Measurements from ENCODE around the gene ACTBL2. TPM values are rescaled to one million over a fixed set of nuclear protein-coding genes. Genes with fewer than 3 reads are reported as not detected.
A peak's percentile ranks its signal among the peaks of the same experiment; 100 is the strongest.
"Not testable (repeated sequence)": the region's sequence is repeated elsewhere in the genome, so short reads cannot be mapped to it uniquely, and the experiment has no call there.

Gene ACTBL2
- not detected for total RNA-seq

GRCh38 chr5:57482671-57483106 is at the start of gene ACTBL2:
Gene ACTBL2, minus strand, starts transcription at chr5:57482811. Its CDS starts 104 bp downstream, at chr5:57482707.
- H3K27me3 Mint-ChIP-seq: peaks cover 4% of the 10 kb centered on the region
- H3K4me1 Mint-ChIP-seq: no peaks in the 10 kb centered on the region
- CTCF ChIA-PET: interaction anchor here (0.6 to 1.6 kb wide), 3 partner anchors 13 to 224 kb away, joined by 3 to 5 read pairs (median 3); no protein-coding TSS in a partner anchor
- DNase-seq (no peak), ATAC-seq (no peak)
- no peaks in the 10 kb centered on the region for H3K9me3 Mint-ChIP-seq (ENCODE audit: low read depth)
- H3K4me3 Mint-ChIP-seq: no peak within 1 kb of the TSS
- no peaks in the 10 kb centered on the region for H3K36me3 Mint-ChIP-seq (ENCODE audit: low read depth)
- POLR2A ChIA-PET: no interaction called here
- intact Hi-C loops (cut with DNase I, micrococcal nuclease): no loop called here
- H3K27ac Mint-ChIP-seq: no peak within 1 kb of the TSS

- Mint-ChIP-seq H3K4me1 (peaks cover 5% of the 10 kb centered on the region), H3K27ac (no peak overlapping the region), H3K36me3 (ENCODE audit: low read depth) (no peaks in the 10 kb centered on the region), H3K4me3 (no peak overlapping the region), H3K27me3 (no peaks in the 10 kb centered on the region), H3K9me3 (ENCODE audit: low read depth) (no peaks in the 10 kb centered on the region)
- CTCF ChIA-PET: no interaction called here
- DNase-seq (no peak), ATAC-seq (no peak)
- POLR2A ChIA-PET: no interaction called here
- intact Hi-C loops (cut with DNase I, micrococcal nuclease): no loop called here
Observed at GRCh38 chr5:57531333-57531732, 48.7 kb upstream of the ACTBL2 start.

- Mint-ChIP-seq H3K9me3 (ENCODE audit: low read depth) (no peaks in the 10 kb centered on the region), H3K27me3 (no peaks in the 10 kb centered on the region), H3K27ac (no peak overlapping the region), H3K4me3 (no peak overlapping the region), H3K4me1 (peaks cover 5% of the 10 kb centered on the region), H3K36me3 (ENCODE audit: low read depth) (no peaks in the 10 kb centered on the region)
- intact Hi-C loops (cut with DNase I, micrococcal nuclease): no loop called here
- ATAC-seq (no peak), DNase-seq (no peak)
- POLR2A ChIA-PET: no interaction called here
- CTCF ChIA-PET: no interaction called here
Observed at GRCh38 chr5:57529864-57530263, 47.3 kb upstream of the ACTBL2 start.

- Mint-ChIP-seq H3K9me3 (ENCODE audit: low read depth) (no peaks in the 10 kb centered on the region), H3K36me3 (ENCODE audit: low read depth) (no peaks in the 10 kb centered on the region), H3K27me3 (no peaks in the 10 kb centered on the region), H3K4me3 (no peak overlapping the region), H3K27ac (no peak overlapping the region), H3K4me1 (peaks cover 5% of the 10 kb centered on the region)
- POLR2A ChIA-PET: no interaction called here
- CTCF ChIA-PET: no interaction called here
- DNase-seq: no peak
- intact Hi-C loops (cut with DNase I, micrococcal nuclease): no loop called here
- no peak for ATAC-seq
Observed at GRCh38 chr5:57527870-57528269, 45.3 kb upstream of the ACTBL2 start.

- ATAC-seq (peak; percentile 23), DNase-seq (peak; percentile 28)
- no peak overlapping the region for H3K4me3 Mint-ChIP-seq
- H3K36me3 Mint-ChIP-seq (ENCODE audit: low read depth): no peaks in the 10 kb centered on the region
- H3K27me3 Mint-ChIP-seq: no peaks in the 10 kb centered on the region
- H3K27ac Mint-ChIP-seq: no peak overlapping the region
- ChIA-PET CTCF (interaction anchor here (0.5 to 1.2 kb wide), 5 partner anchors 11 to 1664 kb away, joined by 3 to 5 read pairs (median 3); no protein-coding TSS in a partner anchor), POLR2A (no interaction called here)
- H3K4me1 Mint-ChIP-seq: peaks cover 2% of the 10 kb centered on the region
- intact Hi-C loops (cut with DNase I, micrococcal nuclease): no loop called here
- H3K9me3 Mint-ChIP-seq (ENCODE audit: low read depth): peaks cover 2% of the 10 kb centered on the region
Observed at GRCh38 chr5:57524348-57525060, 41.9 kb upstream of the ACTBL2 start.

GRCh38 chr5:57522477-57522876 is 39.9 kb upstream of the ACTBL2 start:
- H3K4me1 Mint-ChIP-seq; H3K27me3 Mint-ChIP-seq; H3K27ac Mint-ChIP-seq; intact Hi-C loops (cut with DNase I, micrococcal nuclease); H3K4me3 Mint-ChIP-seq; ATAC-seq; H3K36me3 Mint-ChIP-seq (ENCODE audit: low read depth); H3K9me3 Mint-ChIP-seq (ENCODE audit: low read depth); DNase-seq; POLR2A ChIA-PET: not testable (repeated sequence)
- CTCF ChIA-PET: interaction anchor here (0.6 kb wide), 1 partner anchor 753 kb away, joined by 3 read pairs; no protein-coding TSS in a partner anchor

DNA sequence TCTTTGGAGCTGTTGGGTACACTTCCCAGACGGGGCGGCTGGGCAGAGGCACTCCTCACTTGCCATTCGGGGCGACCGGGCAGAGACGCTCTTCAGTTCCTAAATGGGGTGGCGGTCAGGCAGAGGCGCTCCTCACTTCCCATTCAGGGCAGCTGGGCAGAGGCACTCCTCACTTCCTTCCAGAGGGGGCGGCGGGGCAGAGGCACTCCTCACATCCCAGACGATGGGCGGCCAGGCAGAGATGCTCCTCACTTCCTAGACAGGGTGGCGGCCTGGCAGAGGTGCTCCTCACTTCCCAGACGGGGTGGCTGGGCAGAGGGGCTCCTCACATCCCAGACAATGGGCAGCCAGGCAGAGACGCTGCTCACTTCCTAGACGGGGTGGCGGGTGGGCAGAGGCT is 35.8 kb upstream of the ACTBL2 start:
- H3K27me3 Mint-ChIP-seq; H3K9me3 Mint-ChIP-seq (ENCODE audit: low read depth); H3K36me3 Mint-ChIP-seq (ENCODE audit: low read depth); H3K4me3 Mint-ChIP-seq; ATAC-seq; intact Hi-C loops (cut with DNase I, micrococcal nuclease); DNase-seq; H3K4me1 Mint-ChIP-seq; CTCF ChIA-PET; H3K27ac Mint-ChIP-seq; POLR2A ChIA-PET: not testable (repeated sequence)

DNA sequence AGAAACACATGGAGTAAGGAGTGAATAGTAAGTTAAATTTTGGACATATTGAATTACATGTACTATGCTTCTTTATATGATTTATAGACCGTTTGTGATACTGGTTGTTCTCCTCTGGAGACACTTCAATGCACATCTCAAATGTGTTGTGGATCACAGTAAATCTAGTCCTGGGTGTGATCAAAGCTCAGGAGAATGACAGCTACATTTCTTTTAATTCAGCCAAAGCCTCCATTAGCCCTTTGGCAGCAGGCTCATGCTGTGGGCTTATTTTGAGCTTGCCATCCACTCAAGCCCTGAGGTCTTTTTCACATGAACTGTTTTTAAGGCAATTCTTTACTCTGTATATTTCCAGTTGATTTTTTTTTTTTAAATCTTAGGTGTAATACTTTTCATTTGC is 34.6 kb upstream of the ACTBL2 start:
- Mint-ChIP-seq H3K9me3 (ENCODE audit: low read depth) (peaks cover 2% of the 10 kb centered on the region), H3K27ac (no peak overlapping the region), H3K4me3 (no peak overlapping the region), H3K4me1 (peaks cover 4% of the 10 kb centered on the region), H3K27me3 (no peaks in the 10 kb centered on the region), H3K36me3 (ENCODE audit: low read depth) (no peaks in the 10 kb centered on the region)
- ChIA-PET CTCF (no interaction called here), POLR2A (no interaction called here)
- DNase-seq: no peak
- no peak for ATAC-seq
- intact Hi-C loops (cut with DNase I, micrococcal nuclease): no loop called here

- Mint-ChIP-seq H3K9me3 (ENCODE audit: low read depth) (no peaks in the 10 kb centered on the region), H3K36me3 (ENCODE audit: low read depth) (no peaks in the 10 kb centered on the region), H3K4me3 (no peak overlapping the region), H3K27me3 (peaks cover 7% of the 10 kb centered on the region), H3K4me1 (peaks cover 4% of the 10 kb centered on the region), H3K27ac (no peak overlapping the region)
- ChIA-PET POLR2A (no interaction called here), CTCF (interaction anchor here (0.8 to 1.1 kb wide), 2 partner anchors 12 to 218 kb away, joined by 3 read pairs; no protein-coding TSS in a partner anchor)
- no peak for ATAC-seq
- intact Hi-C loops (cut with DNase I, micrococcal nuclease): no loop called here
- no peak for DNase-seq
Observed at GRCh38 chr5:57513785-57514184, 31.2 kb upstream of the ACTBL2 start.

DNA sequence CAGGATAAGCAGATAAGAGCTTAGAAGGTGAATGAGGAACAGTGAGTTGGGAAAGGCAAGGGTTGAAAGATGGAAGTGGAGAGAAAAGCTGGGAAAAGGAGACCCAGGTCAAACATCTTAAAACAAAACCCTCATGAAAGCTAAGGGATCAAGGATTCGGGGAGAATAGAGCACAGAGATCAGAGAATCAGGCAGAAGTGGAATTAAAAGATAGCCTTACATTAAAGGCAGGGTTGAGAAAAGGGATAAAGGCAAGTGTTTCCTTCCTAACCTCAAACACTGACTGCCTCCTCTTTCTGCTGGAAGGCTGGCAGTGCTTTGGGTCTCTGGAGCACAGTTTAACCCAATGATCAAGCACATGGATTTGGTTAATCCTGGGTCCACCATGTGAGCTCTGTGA is 28.7 kb upstream of the ACTBL2 start:
- no peak for ATAC-seq

DNA sequence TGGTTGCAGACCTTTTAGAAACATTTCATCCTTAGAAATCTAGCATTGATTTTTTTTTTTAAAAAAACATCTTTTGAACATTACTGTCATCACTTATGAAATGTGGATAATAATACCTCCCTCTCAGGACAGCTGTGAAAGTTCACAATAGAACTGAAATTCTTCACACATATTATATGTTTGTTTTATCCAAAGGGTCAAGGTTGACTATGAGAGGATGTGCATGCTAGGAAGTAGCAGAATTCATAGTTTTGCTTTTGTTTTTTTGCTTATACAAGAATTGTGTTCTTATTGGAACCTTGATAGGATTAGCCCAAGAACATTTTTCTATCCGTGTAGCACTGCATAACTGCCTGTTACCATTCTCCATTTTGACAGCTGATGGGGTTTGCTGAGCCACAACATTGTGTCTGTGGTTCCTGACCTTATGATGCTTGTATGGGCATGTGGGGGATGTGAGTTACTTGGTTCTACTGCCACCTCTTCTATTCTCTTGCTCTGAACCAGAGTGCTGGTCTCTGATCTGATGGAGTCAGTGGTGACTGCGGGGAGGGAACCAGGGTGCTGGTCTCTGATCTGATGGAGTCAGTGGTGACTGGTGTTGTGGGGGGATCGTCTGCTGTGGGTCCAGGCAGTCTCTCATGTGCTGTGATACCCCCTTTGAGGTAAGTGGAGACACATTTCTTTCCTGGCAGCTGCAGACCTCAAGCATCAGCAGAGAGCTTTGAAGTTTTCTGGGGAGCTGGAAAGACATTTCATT is 27.1 kb upstream of the ACTBL2 start:
- H3K9me3 Mint-ChIP-seq (ENCODE audit: low read depth): no peaks in the 10 kb centered on the region
- no peak overlapping the region for H3K27ac Mint-ChIP-seq
- ChIA-PET POLR2A (no interaction called here), CTCF (interaction anchor here (0.6 kb wide), 1 partner anchor 1289 kb away, joined by 7 read pairs; no protein-coding TSS in a partner anchor)
- intact Hi-C loops (cut with DNase I, micrococcal nuclease): no loop called here
- H3K4me3 Mint-ChIP-seq: no peak overlapping the region
- no peaks in the 10 kb centered on the region for H3K36me3 Mint-ChIP-seq (ENCODE audit: low read depth)
- ATAC-seq (no peak), DNase-seq (no peak)
- H3K27me3 Mint-ChIP-seq: peaks cover 7% of the 10 kb centered on the region
- peaks cover 4% of the 10 kb centered on the region for H3K4me1 Mint-ChIP-seq

More for the DNA sequence above, 28.7 kb upstream of the ACTBL2 start:
- ChIA-PET POLR2A (no interaction called here), CTCF (no interaction called here)
- intact Hi-C loops (cut with DNase I, micrococcal nuclease): no loop called here
- DNase-seq: no peak
- no peak overlapping the region for H3K4me3 Mint-ChIP-seq
- peaks cover 4% of the 10 kb centered on the region for H3K4me1 Mint-ChIP-seq
- no peaks in the 10 kb centered on the region for H3K9me3 Mint-ChIP-seq (ENCODE audit: low read depth)
- H3K27me3 Mint-ChIP-seq: peaks cover 7% of the 10 kb centered on the region
- H3K27ac Mint-ChIP-seq: no peak overlapping the region
- no peaks in the 10 kb centered on the region for H3K36me3 Mint-ChIP-seq (ENCODE audit: low read depth)

- Mint-ChIP-seq H3K9me3 (ENCODE audit: low read depth) (no peaks in the 10 kb centered on the region), H3K27ac (no peak overlapping the region), H3K27me3 (peaks cover 7% of the 10 kb centered on the region), H3K4me3 (no peak overlapping the region), H3K36me3 (ENCODE audit: low read depth) (no peaks in the 10 kb centered on the region), H3K4me1 (no peaks in the 10 kb centered on the region)
- ChIA-PET CTCF (interaction anchor here (0.6 to 1.1 kb wide), 3 partner anchors 13 to 372 kb away, joined by 3 to 5 read pairs (median 3); no protein-coding TSS in a partner anchor), POLR2A (interaction anchor here (0.7 kb wide), 1 partner anchor 10 kb away, joined by 4 read pairs; no protein-coding TSS in a partner anchor)
- ATAC-seq (no peak), DNase-seq (no peak)
- intact Hi-C loops (cut with DNase I, micrococcal nuclease): no loop called here
Observed at GRCh38 chr5:57508211-57508610, 25.6 kb upstream of the ACTBL2 start.
